NB4 (cell line): ENCODE data around the gene KSR1.

ENCODE experiments used
- POLR2A ChIP-seq: IDR thresholded peaks from 2 replicates; pipeline ENCODE4 v1.6.1; 2011; ENCODE audit warnings: mild to moderate bottlenecking; ENCODE audit not compliant: insufficient read length; ENCODE audit errors: extremely low read depth
- TF ChIP-seq, protein P1 (sequence below): IDR thresholded peaks from one replicate; pipeline ENCODE4 v1.5.1; 2012; ENCODE audit warnings: low read depth, low read length

DNA sequence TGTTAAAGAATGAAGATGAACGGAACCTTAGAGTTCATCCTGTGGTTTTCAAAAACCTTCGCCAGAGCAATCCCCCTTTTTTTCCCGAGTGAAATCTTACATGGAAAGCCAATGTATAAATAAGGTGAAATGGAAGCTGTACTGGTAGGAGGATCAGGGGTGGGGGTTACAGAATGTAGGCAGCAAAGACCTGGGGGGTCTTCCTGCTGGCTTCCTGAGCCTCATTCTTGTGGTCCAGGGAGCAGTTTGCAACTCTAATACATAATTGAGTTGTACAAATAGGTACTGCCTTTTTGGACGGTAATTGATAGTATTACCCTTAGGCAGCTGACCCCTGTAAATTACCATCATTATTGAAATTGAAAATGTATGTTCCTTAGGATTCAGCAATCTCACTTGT is 34.1 kb downstream of the KSR1 start:
- TF ChIP-seq POLR2A: no peak
- TF ChIP-seq, protein P1, sequence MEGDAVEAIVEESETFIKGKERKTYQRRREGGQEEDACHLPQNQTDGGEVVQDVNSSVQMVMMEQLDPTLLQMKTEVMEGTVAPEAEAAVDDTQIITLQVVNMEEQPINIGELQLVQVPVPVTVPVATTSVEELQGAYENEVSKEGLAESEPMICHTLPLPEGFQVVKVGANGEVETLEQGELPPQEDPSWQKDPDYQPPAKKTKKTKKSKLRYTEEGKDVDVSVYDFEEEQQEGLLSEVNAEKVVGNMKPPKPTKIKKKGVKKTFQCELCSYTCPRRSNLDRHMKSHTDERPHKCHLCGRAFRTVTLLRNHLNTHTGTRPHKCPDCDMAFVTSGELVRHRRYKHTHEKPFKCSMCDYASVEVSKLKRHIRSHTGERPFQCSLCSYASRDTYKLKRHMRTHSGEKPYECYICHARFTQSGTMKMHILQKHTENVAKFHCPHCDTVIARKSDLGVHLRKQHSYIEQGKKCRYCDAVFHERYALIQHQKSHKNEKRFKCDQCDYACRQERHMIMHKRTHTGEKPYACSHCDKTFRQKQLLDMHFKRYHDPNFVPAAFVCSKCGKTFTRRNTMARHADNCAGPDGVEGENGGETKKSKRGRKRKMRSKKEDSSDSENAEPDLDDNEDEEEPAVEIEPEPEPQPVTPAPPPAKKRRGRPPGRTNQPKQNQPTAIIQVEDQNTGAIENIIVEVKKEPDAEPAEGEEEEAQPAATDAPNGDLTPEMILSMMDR: no peak
